GM12878 (cell line): Measurements from ENCODE around the gene TK1. TPM values are rescaled to one million over a fixed set of nuclear protein-coding genes. Genes with fewer than 3 reads are reported as not detected.

ENCODE experiments used
- CBFB ChIP-seq: IDR thresholded peaks from 2 replicates; pipeline ENCODE4 v1.6.1; 2016; ENCODE audit warnings: antibody characterized with exemption, low read depth
- NFXL1 ChIP-seq: fragments of 450-650 bp; IDR thresholded peaks from 2 replicates; pipeline ENCODE4 v1.6.1; 2017; ENCODE audit warnings: antibody characterized with exemption, mild to moderate bottlenecking, borderline replicate concordance
- NFYA ChIP-seq: IDR thresholded peaks from 2 replicates; pipeline ENCODE4 v1.6.1; 2011; ENCODE audit warnings: low read depth, mild to moderate bottlenecking, low read length, improper control_type of control experiment, borderline replicate concordance
- NR2C1 ChIP-seq: fragments of 450-650 bp; IDR thresholded peaks from 2 replicates; pipeline ENCODE4 v1.6.1; 2017; ENCODE audit warnings: antibody characterized with exemption, mild to moderate bottlenecking, moderate library complexity
- RELA ChIP-seq: fragments of 450-650 bp; IDR thresholded peaks from 2 replicates; pipeline ENCODE4 v1.8.0; 2014; ENCODE audit warnings: borderline replicate concordance; ENCODE audit not compliant: partially characterized antibody
- SMAD5 ChIP-seq: IDR thresholded peaks from 2 replicates; pipeline ENCODE4 v1.6.1; 2016; ENCODE audit warnings: antibody characterized with exemption, low read depth
- SP1 ChIP-seq: IDR thresholded peaks from one replicate; pipeline ENCODE4 v1.6.1; 2011; ENCODE audit warnings: low read depth, low read length
- SREBF2 ChIP-seq: IDR thresholded peaks from 2 replicates; pipeline ENCODE4 v1.6.1; 2012; ENCODE audit warnings: mild to moderate bottlenecking, low read length
- polyA plus RNA-seq, 11 experiments: library from polyadenylated mRNA; depleted of rRNA in 4 of 11; unstranded in 6 of 11; stranded (reverse) in 5 of 11; fragments of >200 nt; fragmentation: Nextera tagmentation in 4 of 11; fragmentation: Illumina TruSeq in 1 of 11; extraction: Ambion mirVana in 4 of 11; extraction: Trizol in 1 of 11; gene quantifications; 1 replicate in 1 of 11; 2 replicates in 10 of 11; pipeline versions ENCODE4 v1.2.1 to v1.2.3, GENCODE V29; 2011 to 2016; ENCODE audit warnings: inconsistent platforms in 2 of 11, missing spikeins in 2 of 11, low read depth in 1 of 11
- total RNA-seq, 4 experiments: library from RNA; depleted of rRNA in 3 of 4; stranded (reverse); fragments of >200 nt in 3 of 4; fragmentation: Illumina TruSeq in 1 of 4; extraction: Trizol in 1 of 4; gene quantifications; 2 replicates each; pipeline versions ENCODE4 v1.2.1 to v1.2.3, GENCODE V29; 2013 to 2021
- TF ChIP-seq, protein P1 (sequence below): IDR thresholded peaks from 2 replicates; pipeline ENCODE4 v1.6.1; 2012; ENCODE audit warnings: low read depth, low read length, improper control_type of control experiment
- TF ChIP-seq, protein P2 (sequence below): IDR thresholded peaks from 2 replicates; pipeline ENCODE4 v1.6.1; 2012; ENCODE audit warnings: mild to moderate bottlenecking, low read depth, low read length
- TF ChIP-seq, protein P3 (sequence below): fragments of 450-650 bp; IDR thresholded peaks from 2 replicates; pipeline ENCODE4 v1.6.1; 2016; ENCODE audit warnings: mild to moderate bottlenecking, moderate library complexity, borderline replicate concordance
- TF ChIP-seq, protein P4 (sequence below): fragments of 450-650 bp; formaldehyde crosslinking; IDR thresholded peaks from 2 replicates; pipeline ENCODE4 v1.5.0; 2022; ENCODE audit warnings: mild to moderate bottlenecking, missing genetic modification characterization
- TF ChIP-seq, protein P5 (sequence below): IDR thresholded peaks from 2 replicates; pipeline ENCODE4 v1.6.1; 2011; ENCODE audit warnings: mild to moderate bottlenecking, low read depth, low read length, moderate library complexity; ENCODE audit not compliant: insufficient replicate concordance

Gene TK1
- total and polyA plus RNA-seq, 10 of the 15 experiments (the other 5 are each of a cell fraction or from before 2014, with no cell fraction given): 4.6 to 175 (median 77.9) TPM

DNA sequence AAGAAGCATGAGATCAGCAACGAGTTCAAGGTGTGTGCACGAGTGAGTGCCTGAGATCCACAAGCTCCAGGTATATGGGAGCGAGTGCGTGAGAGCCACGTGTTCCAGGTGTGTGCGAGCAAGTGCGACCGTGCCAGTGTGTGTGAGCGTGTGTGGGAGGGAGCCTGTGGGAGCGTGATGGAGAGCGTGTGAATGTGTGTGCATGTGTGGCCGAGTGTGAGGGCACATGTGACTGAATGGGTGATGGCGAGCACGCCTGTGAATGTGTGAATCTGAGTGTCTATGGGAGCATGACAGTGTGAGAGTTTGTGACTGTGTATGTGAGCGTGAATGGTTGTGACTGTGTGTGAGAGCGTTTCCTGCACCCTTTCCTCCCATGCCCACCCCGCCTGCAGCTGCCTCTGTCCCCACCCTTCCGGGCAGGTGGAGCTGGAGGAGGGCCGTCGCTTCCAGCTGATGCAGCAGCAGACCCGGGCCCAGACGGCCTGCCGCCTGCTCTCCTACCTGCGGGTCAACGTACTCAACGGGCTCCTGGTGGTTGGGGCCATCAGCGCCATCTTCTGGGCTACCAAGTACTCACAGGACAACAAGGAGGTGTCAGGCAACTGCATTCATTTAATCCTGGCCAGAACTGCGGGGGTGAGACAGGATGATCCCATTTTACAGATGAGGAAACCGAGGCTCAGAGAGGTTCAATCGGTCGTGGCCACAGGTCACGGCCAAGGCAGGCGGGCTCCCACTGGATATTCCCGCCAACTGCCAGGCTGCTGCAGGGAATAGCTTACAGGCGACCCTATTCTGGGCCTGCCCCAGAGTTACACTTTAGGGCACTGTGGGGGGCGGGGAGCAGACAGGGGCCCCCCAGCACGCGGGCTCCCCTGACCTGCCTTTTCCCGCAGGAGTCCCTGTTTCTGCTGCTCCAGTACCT is 52.6 kb downstream of the TK1 start (continued):
- TF ChIP-seq, protein P1, sequence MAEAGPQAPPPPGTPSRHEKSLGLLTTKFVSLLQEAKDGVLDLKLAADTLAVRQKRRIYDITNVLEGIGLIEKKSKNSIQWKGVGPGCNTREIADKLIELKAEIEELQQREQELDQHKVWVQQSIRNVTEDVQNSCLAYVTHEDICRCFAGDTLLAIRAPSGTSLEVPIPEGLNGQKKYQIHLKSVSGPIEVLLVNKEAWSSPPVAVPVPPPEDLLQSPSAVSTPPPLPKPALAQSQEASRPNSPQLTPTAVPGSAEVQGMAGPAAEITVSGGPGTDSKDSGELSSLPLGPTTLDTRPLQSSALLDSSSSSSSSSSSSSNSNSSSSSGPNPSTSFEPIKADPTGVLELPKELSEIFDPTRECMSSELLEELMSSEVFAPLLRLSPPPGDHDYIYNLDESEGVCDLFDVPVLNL: no peak
- TF ChIP-seq SP1: no peak
- TF ChIP-seq, protein P2, sequence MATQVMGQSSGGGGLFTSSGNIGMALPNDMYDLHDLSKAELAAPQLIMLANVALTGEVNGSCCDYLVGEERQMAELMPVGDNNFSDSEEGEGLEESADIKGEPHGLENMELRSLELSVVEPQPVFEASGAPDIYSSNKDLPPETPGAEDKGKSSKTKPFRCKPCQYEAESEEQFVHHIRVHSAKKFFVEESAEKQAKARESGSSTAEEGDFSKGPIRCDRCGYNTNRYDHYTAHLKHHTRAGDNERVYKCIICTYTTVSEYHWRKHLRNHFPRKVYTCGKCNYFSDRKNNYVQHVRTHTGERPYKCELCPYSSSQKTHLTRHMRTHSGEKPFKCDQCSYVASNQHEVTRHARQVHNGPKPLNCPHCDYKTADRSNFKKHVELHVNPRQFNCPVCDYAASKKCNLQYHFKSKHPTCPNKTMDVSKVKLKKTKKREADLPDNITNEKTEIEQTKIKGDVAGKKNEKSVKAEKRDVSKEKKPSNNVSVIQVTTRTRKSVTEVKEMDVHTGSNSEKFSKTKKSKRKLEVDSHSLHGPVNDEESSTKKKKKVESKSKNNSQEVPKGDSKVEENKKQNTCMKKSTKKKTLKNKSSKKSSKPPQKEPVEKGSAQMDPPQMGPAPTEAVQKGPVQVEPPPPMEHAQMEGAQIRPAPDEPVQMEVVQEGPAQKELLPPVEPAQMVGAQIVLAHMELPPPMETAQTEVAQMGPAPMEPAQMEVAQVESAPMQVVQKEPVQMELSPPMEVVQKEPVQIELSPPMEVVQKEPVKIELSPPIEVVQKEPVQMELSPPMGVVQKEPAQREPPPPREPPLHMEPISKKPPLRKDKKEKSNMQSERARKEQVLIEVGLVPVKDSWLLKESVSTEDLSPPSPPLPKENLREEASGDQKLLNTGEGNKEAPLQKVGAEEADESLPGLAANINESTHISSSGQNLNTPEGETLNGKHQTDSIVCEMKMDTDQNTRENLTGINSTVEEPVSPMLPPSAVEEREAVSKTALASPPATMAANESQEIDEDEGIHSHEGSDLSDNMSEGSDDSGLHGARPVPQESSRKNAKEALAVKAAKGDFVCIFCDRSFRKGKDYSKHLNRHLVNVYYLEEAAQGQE: 0 out of 2 replicates have a peak, but pooled peaks have one; percentile 11
- TF ChIP-seq RELA: no peak
- TF ChIP-seq CBFB: 0 out of 2 replicates have a peak, but pooled peaks have one; percentile 29
- no peak for TF ChIP-seq SREBF2
- TF ChIP-seq NFXL1: no peak
- TF ChIP-seq, protein P3, sequence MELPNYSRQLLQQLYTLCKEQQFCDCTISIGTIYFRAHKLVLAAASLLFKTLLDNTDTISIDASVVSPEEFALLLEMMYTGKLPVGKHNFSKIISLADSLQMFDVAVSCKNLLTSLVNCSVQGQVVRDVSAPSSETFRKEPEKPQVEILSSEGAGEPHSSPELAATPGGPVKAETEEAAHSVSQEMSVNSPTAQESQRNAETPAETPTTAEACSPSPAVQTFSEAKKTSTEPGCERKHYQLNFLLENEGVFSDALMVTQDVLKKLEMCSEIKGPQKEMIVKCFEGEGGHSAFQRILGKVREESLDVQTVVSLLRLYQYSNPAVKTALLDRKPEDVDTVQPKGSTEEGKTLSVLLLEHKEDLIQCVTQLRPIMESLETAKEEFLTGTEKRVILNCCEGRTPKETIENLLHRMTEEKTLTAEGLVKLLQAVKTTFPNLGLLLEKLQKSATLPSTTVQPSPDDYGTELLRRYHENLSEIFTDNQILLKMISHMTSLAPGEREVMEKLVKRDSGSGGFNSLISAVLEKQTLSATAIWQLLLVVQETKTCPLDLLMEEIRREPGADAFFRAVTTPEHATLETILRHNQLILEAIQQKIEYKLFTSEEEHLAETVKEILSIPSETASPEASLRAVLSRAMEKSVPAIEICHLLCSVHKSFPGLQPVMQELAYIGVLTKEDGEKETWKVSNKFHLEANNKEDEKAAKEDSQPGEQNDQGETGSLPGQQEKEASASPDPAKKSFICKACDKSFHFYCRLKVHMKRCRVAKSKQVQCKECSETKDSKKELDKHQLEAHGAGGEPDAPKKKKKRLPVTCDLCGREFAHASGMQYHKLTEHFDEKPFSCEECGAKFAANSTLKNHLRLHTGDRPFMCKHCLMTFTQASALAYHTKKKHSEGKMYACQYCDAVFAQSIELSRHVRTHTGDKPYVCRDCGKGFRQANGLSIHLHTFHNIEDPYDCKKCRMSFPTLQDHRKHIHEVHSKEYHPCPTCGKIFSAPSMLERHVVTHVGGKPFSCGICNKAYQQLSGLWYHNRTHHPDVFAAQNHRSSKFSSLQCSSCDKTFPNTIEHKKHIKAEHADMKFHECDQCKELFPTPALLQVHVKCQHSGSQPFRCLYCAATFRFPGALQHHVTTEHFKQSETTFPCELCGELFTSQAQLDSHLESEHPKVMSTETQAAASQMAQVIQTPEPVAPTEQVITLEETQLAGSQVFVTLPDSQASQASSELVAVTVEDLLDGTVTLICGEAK: no peak
- no peak for TF ChIP-seq SMAD5
- TF ChIP-seq, protein P4, sequence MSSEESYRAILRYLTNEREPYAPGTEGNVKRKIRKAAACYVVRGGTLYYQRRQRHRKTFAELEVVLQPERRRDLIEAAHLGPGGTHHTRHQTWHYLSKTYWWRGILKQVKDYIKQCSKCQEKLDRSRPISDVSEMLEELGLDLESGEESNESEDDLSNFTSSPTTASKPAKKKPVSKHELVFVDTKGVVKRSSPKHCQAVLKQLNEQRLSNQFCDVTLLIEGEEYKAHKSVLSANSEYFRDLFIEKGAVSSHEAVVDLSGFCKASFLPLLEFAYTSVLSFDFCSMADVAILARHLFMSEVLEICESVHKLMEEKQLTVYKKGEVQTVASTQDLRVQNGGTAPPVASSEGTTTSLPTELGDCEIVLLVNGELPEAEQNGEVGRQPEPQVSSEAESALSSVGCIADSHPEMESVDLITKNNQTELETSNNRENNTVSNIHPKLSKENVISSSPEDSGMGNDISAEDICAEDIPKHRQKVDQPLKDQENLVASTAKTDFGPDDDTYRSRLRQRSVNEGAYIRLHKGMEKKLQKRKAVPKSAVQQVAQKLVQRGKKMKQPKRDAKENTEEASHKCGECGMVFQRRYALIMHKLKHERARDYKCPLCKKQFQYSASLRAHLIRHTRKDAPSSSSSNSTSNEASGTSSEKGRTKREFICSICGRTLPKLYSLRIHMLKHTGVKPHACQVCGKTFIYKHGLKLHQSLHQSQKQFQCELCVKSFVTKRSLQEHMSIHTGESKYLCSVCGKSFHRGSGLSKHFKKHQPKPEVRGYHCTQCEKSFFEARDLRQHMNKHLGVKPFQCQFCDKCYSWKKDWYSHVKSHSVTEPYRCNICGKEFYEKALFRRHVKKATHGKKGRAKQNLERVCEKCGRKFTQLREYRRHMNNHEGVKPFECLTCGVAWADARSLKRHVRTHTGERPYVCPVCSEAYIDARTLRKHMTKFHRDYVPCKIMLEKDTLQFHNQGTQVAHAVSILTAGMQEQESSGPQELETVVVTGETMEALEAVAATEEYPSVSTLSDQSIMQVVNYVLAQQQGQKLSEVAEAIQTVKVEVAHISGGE (CRISPR knock-in tag): no peak
- no peak for TF ChIP-seq NFYA
- TF ChIP-seq NR2C1: no peak
- TF ChIP-seq, protein P5, sequence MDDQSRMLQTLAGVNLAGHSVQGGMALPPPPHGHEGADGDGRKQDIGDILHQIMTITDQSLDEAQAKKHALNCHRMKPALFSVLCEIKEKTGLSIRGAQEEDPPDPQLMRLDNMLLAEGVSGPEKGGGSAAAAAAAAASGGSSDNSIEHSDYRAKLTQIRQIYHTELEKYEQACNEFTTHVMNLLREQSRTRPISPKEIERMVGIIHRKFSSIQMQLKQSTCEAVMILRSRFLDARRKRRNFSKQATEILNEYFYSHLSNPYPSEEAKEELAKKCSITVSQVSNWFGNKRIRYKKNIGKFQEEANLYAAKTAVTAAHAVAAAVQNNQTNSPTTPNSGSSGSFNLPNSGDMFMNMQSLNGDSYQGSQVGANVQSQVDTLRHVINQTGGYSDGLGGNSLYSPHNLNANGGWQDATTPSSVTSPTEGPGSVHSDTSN: no peak
